H9 (cell line): Measurements from ENCODE around the gene TSPAN11. TPM values are rescaled to one million over a fixed set of nuclear protein-coding genes. Genes with fewer than 3 reads are reported as not detected.

Source experiments
- DNase-seq: peaks from one replicate; pipeline ENCODE4 v3.0.0-alpha.2; 2017
- H2AFZ ChIP-seq: one replicate; pipeline ENCODE4 v1.6.1; 2013; ENCODE audit warnings: mild to moderate bottlenecking, low read length, control low read depth, moderate library complexity
- H2AK5ac ChIP-seq: 2 replicates; pipeline ENCODE4 v1.6.1; 2013; ENCODE audit warnings: low read length, control low read depth, mixed read lengths; ENCODE audit not compliant: insufficient read length
- H2BK120ac ChIP-seq: one replicate; pipeline ENCODE4 v1.6.1; 2013; ENCODE audit warnings: low read depth, mild to moderate bottlenecking, low read length, control low read depth, inconsistent platforms; ENCODE audit not compliant: poor library complexity, severe bottlenecking
- H2BK12ac ChIP-seq: 2 replicates; pipeline ENCODE4 v1.6.1; 2013; ENCODE audit warnings: low read length, control low read depth, mixed read lengths, low read depth; ENCODE audit not compliant: insufficient read length
- H2BK15ac ChIP-seq: 2 replicates; pipeline ENCODE4 v1.6.1; 2013; ENCODE audit warnings: low read depth, low read length, control low read depth
- H2BK20ac ChIP-seq: one replicate; pipeline ENCODE4 v1.6.1; 2013; ENCODE audit warnings: low read depth, mild to moderate bottlenecking, low read length, control low read depth, inconsistent platforms; ENCODE audit not compliant: poor library complexity, severe bottlenecking
- H2BK5ac ChIP-seq: 2 replicates; pipeline ENCODE4 v1.6.1; 2013; ENCODE audit warnings: low read length, control low read depth, mixed read lengths; ENCODE audit not compliant: insufficient read length
- H3K14ac ChIP-seq: 2 replicates; pipeline ENCODE4 v1.6.1; 2013; ENCODE audit warnings: low read length, control low read depth; ENCODE audit not compliant: insufficient read depth
- H3K18ac ChIP-seq: 2 replicates; pipeline ENCODE4 v1.6.1; 2013; ENCODE audit warnings: low read depth, mild to moderate bottlenecking, mixed read lengths, low read length, control low read depth; ENCODE audit not compliant: insufficient read length
- H3K23ac ChIP-seq: 2 replicates; pipeline ENCODE4 v1.6.1; 2013; ENCODE audit warnings: low read length, control low read depth, mixed read lengths, low read depth; ENCODE audit not compliant: insufficient read length
- H3K23me2 ChIP-seq: 2 replicates; pipeline ENCODE4 v1.6.1; 2013; ENCODE audit warnings: low read depth, mild to moderate bottlenecking, mixed read lengths, low read length, control low read depth; ENCODE audit not compliant: insufficient read length, poor library complexity, severe bottlenecking
- H3K27ac ChIP-seq: 2 replicates; pipeline ENCODE4 v1.5.1; 2013; ENCODE audit warnings: low read length, control low read depth, mixed read lengths, low read depth; ENCODE audit not compliant: insufficient read length
- H3K27me3 ChIP-seq: 2 replicates; pipeline ENCODE4 v1.6.1; 2013; ENCODE audit warnings: low read length, control low read depth, inconsistent platforms; ENCODE audit not compliant: insufficient read depth
- H3K4ac ChIP-seq: 2 replicates; pipeline ENCODE4 v1.6.1; 2013; ENCODE audit warnings: low read depth, mild to moderate bottlenecking, control low read depth, inconsistent platforms, low read length, moderate library complexity
- H3K4me1 ChIP-seq: 2 replicates; pipeline ENCODE4 v1.6.1; 2013; ENCODE audit warnings: low read length, control low read depth, inconsistent platforms; ENCODE audit not compliant: insufficient read depth
- H3K4me2 ChIP-seq: 2 replicates; pipeline ENCODE4 v1.6.1; 2013; ENCODE audit warnings: low read length, control low read depth, mixed read lengths; ENCODE audit not compliant: insufficient read length, insufficient read depth
- H3K56ac ChIP-seq: 2 replicates; pipeline ENCODE4 v1.6.1; 2013; ENCODE audit warnings: low read depth, mild to moderate bottlenecking, mixed read lengths, low read length, control low read depth; ENCODE audit not compliant: insufficient read length
- H3K79me1 ChIP-seq: 2 replicates; pipeline ENCODE4 v1.6.1; 2013; ENCODE audit warnings: low read depth, mild to moderate bottlenecking, moderate library complexity, low read length, control low read depth, inconsistent platforms; ENCODE audit not compliant: insufficient read depth, poor library complexity, severe bottlenecking
- H3K79me2 ChIP-seq: 2 replicates; pipeline ENCODE4 v1.6.1; 2013; ENCODE audit warnings: low read length, control low read depth, inconsistent platforms; ENCODE audit not compliant: insufficient read depth
- H3K9ac ChIP-seq: 2 replicates; pipeline ENCODE4 v1.6.1; 2013; ENCODE audit warnings: low read length, control low read depth, mixed read lengths; ENCODE audit not compliant: insufficient read length; ENCODE audit errors: extremely low read depth
- H3K9me3 ChIP-seq: one replicate; pipeline ENCODE4 v1.6.1; 2013; ENCODE audit warnings: low read depth, low read length, inconsistent platforms; ENCODE audit not compliant: control insufficient read depth
- H3T11ph ChIP-seq: one replicate; pipeline ENCODE4 v1.6.1; 2013; ENCODE audit warnings: mild to moderate bottlenecking, low read length, control low read depth, inconsistent platforms
- H4K20me1 ChIP-seq: one replicate; pipeline ENCODE4 v1.6.1; 2013; ENCODE audit not compliant: control insufficient read depth, insufficient read length, insufficient read depth
- H4K5ac ChIP-seq: 2 replicates; pipeline ENCODE4 v1.6.1; 2013; ENCODE audit warnings: low read depth, mild to moderate bottlenecking, mixed read lengths, low read length, control low read depth; ENCODE audit not compliant: insufficient read length
- H4K8ac ChIP-seq: replicated peaks from 2 replicates; pipeline ENCODE4 v1.6.1; 2013; ENCODE audit warnings: low read length, control low read depth, mixed read lengths, low read depth; ENCODE audit not compliant: insufficient read length
- H4K91ac ChIP-seq: 2 replicates; pipeline ENCODE4 v1.6.1; 2013; ENCODE audit warnings: low read depth, mild to moderate bottlenecking, moderate library complexity, mixed read lengths, low read length, control low read depth; ENCODE audit not compliant: insufficient read length
- H3K27ac Mint-ChIP-seq, 3 experiments: 2 replicates in 2 of 3; 3 replicates in 1 of 3; pipeline ENCODE4 v1.8.0; 2020 to 2021; ENCODE audit warnings: mixed read lengths in 3 of 3, mild to moderate bottlenecking in 1 of 3, moderate library complexity in 1 of 3
- H3K27me3 Mint-ChIP-seq: 2 replicates; pipeline ENCODE4 v1.8.0; 2021; ENCODE audit warnings: low read depth, mild to moderate bottlenecking, moderate library complexity, mixed read lengths
- H3K36me3 Mint-ChIP-seq, 3 experiments: 2 replicates in 2 of 3; 3 replicates in 1 of 3; pipeline ENCODE4 v1.8.0; 2020 to 2021; ENCODE audit warnings: low read depth in 3 of 3, mixed read lengths in 3 of 3; ENCODE audit not compliant: insufficient read depth in 1 of 3
- H3K4me1 Mint-ChIP-seq, 2 experiments: 2 replicates each; pipeline ENCODE4 v1.8.0; 2020; ENCODE audit warnings: mixed read lengths in 2 of 2
- H3K4me3 Mint-ChIP-seq, 2 experiments: 2 replicates in 1 of 2; 3 replicates in 1 of 2; pipeline ENCODE4 v1.8.0; 2020 to 2021; ENCODE audit warnings: mild to moderate bottlenecking in 2 of 2, mixed read lengths in 2 of 2, moderate library complexity in 1 of 2
- H3K9me3 Mint-ChIP-seq, 2 experiments: 2 replicates in 1 of 2; 3 replicates in 1 of 2; pipeline ENCODE4 v1.8.0; 2020; ENCODE audit warnings: mild to moderate bottlenecking in 2 of 2, mixed read lengths in 2 of 2, moderate library complexity in 1 of 2
- WGBS: extraction: QIAGEN DNeasy Blood & Tissue Kit; methylation state at CpG from one replicate; pipeline ENCODE4 v1.1.7; 2013; ENCODE audit warnings: missing lambda C conversion rate, low lambda C conversion rate, mixed read lengths; ENCODE audit not compliant: insufficient read length; ENCODE audit errors: extremely low coverage; 5-methylcytosine and 5-hydroxymethylcytosine counted together
- total RNA-seq: library from RNA; stranded (reverse); gene quantifications from 2 replicates; pipeline ENCODE4 v1.2.1, GENCODE V29; 2021
- TF ChIP-seq, protein P1 (sequence below): fragments of 200-600 bp; sonication (generic); conservative IDR thresholded peaks from 3 replicates; pipeline ENCODE4 v1.8.0; 2021; ENCODE audit warnings: antibody characterized with exemption, mild to moderate bottlenecking

Gene TSPAN11
- total RNA-seq, 1 experiment from 2014 or later = 4.2 TPM

GRCh38 chr12:30902596-30902995, 24.0 kb upstream of the TSPAN11 start:
- Mint-ChIP-seq H3K27ac (no peak overlapping the region), H3K4me3 (no peak overlapping the region)
- no peaks in the 10 kb centered on the region for H3K79me1 ChIP-seq

More at GRCh38 chr12:30902596-30902995, 24.0 kb upstream of the TSPAN11 start:
- H2BK120ac ChIP-seq = no peak overlapping the region
- H3K36me3 Mint-ChIP-seq = no peaks in the 10 kb centered on the region
- no peak for DNase-seq
- H3K23me2 ChIP-seq = no peaks in the 10 kb centered on the region
- no peak overlapping the region for H2BK12ac ChIP-seq
- peaks cover 5% of the 10 kb centered on the region; the same call in 1 of the 2 replicates for H3K27me3 Mint-ChIP-seq
- H3T11ph ChIP-seq = no peak overlapping the region
- H3K56ac ChIP-seq = no peak overlapping the region
- no peaks in the 10 kb centered on the region for H4K20me1 ChIP-seq
- no peaks in the 10 kb centered on the region for H3K9me3 ChIP-seq
- H3K79me2 ChIP-seq = no peaks in the 10 kb centered on the region
- no peak overlapping the region for H2AFZ ChIP-seq
- H2BK15ac ChIP-seq = no peak overlapping the region
- H3K9me3 Mint-ChIP-seq = no peaks in the 10 kb centered on the region; a peak in 1 of 5 replicates
- no peak overlapping the region for H3K9ac ChIP-seq
- no CpG with 5 or more reads among the region's 4 CpGs for WGBS
- H3K27me3 ChIP-seq = no peaks in the 10 kb centered on the region
- H3K18ac ChIP-seq = no peak overlapping the region
- H3K27ac ChIP-seq = no peak overlapping the region
- no peak overlapping the region for H3K23ac ChIP-seq
- no peak overlapping the region for H2BK20ac ChIP-seq
- H3K4me1 ChIP-seq = no peaks in the 10 kb centered on the region
- TF ChIP-seq, protein P1, sequence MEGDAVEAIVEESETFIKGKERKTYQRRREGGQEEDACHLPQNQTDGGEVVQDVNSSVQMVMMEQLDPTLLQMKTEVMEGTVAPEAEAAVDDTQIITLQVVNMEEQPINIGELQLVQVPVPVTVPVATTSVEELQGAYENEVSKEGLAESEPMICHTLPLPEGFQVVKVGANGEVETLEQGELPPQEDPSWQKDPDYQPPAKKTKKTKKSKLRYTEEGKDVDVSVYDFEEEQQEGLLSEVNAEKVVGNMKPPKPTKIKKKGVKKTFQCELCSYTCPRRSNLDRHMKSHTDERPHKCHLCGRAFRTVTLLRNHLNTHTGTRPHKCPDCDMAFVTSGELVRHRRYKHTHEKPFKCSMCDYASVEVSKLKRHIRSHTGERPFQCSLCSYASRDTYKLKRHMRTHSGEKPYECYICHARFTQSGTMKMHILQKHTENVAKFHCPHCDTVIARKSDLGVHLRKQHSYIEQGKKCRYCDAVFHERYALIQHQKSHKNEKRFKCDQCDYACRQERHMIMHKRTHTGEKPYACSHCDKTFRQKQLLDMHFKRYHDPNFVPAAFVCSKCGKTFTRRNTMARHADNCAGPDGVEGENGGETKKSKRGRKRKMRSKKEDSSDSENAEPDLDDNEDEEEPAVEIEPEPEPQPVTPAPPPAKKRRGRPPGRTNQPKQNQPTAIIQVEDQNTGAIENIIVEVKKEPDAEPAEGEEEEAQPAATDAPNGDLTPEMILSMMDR = no peak
- H3K14ac ChIP-seq = no peak overlapping the region
- H2BK5ac ChIP-seq = no peak overlapping the region
- H4K91ac ChIP-seq = no peak overlapping the region
- H2AK5ac ChIP-seq = no peak overlapping the region
- H4K5ac ChIP-seq = no peak overlapping the region
- no peak overlapping the region for H4K8ac ChIP-seq
- H3K4me2 ChIP-seq = no peak overlapping the region
- no peak overlapping the region for H3K4ac ChIP-seq
- H3K4me1 Mint-ChIP-seq = no peaks in the 10 kb centered on the region
